IMR-90 (cell line): ENCODE measurements around the gene PPP2R5E. TPM values are rescaled to one million over a fixed set of nuclear protein-coding genes. Genes with fewer than 3 reads are reported as not detected.
A peak's percentile ranks its signal among the peaks of the same experiment; 100 is the strongest.

ENCODE experiments used
- ATAC-seq: fragments of 200-7000 bp; cut with Tn5 transposase; 2 replicates; pipeline ENCODE4 v1.9.1; 2020; ENCODE audit warnings: low read depth, mild to moderate bottlenecking, moderate library complexity
- BruUV-seq: library from RNA; stranded (reverse); fragments of 400-500 nt; replicated peaks from 2 replicates; lab custom pipeline; 2021; lab: Mats Ljungman, UMichigan
- CTCF ChIA-PET: fragments of 300-600 bp; formaldehyde crosslinking; extraction: SDS; loops from one replicate; lab custom pipeline; 2021; ENCODE audit warnings: antibody characterized with exemption; lab: Yijun Ruan, JAX
- POLR2A ChIA-PET: fragments of 300-600 bp; sonication (Branson Sonifier 250); formaldehyde crosslinking; loops from one replicate; lab custom pipeline; 2022; ENCODE audit warnings: antibody characterized with exemption; ENCODE audit not compliant: unreplicated experiment; lab: Charles Lee
- DNase-seq: peaks from one replicate; pipeline ENCODE4 v3.0.0; 2013
- H2AFZ ChIP-seq: replicated peaks from 2 replicates; pipeline ENCODE3; 2013; ENCODE audit warnings: low read length, mild to moderate bottlenecking; ENCODE audit not compliant: poor library complexity
- H2AK5ac ChIP-seq: 2 replicates; pipeline ENCODE4 v1.6.1; 2013; ENCODE audit warnings: low read depth, low read length, inconsistent platforms
- H2AK9ac ChIP-seq: replicated peaks from 2 replicates; pipeline ENCODE3; 2013; ENCODE audit warnings: mild to moderate bottlenecking, low read depth, low read length, moderate library complexity; ENCODE audit not compliant: poor library complexity
- H2BK120ac ChIP-seq: 2 replicates; pipeline ENCODE4 v1.6.1; 2013; ENCODE audit warnings: low read depth, low read length, inconsistent platforms
- H2BK15ac ChIP-seq: 3 replicates; pipeline ENCODE4 v1.6.1; 2013; ENCODE audit warnings: low read depth, low read length, inconsistent platforms
- H2BK20ac ChIP-seq: 2 replicates; pipeline ENCODE4 v1.6.1; 2013; ENCODE audit warnings: low read depth, mild to moderate bottlenecking, inconsistent platforms, low read length, moderate library complexity
- H2BK5ac ChIP-seq: 2 replicates; pipeline ENCODE4 v1.6.1; 2013; ENCODE audit warnings: mild to moderate bottlenecking, low read depth, low read length, inconsistent platforms; ENCODE audit not compliant: poor library complexity, severe bottlenecking
- H3K14ac ChIP-seq: replicated peaks from 2 replicates; pipeline ENCODE4 v1.6.1; 2013; ENCODE audit warnings: low read depth, low read length, inconsistent platforms
- H3K18ac ChIP-seq: 2 replicates; pipeline ENCODE4 v1.6.1; 2013; ENCODE audit warnings: low read depth, low read length, control low read depth
- H3K23ac ChIP-seq: 2 replicates; pipeline ENCODE4 v1.6.1; 2013; ENCODE audit warnings: low read depth, low read length, inconsistent platforms
- H3K27ac ChIP-seq: 2 replicates; pipeline ENCODE4 v1.5.1; 2013; ENCODE audit warnings: mild to moderate bottlenecking, control low read depth, low read length; ENCODE audit not compliant: insufficient read depth
- H3K27me3 ChIP-seq: 2 replicates; pipeline ENCODE4 v1.6.1; 2013; ENCODE audit warnings: low read length; ENCODE audit not compliant: control insufficient read depth, insufficient read depth
- H3K36me3 ChIP-seq: 2 replicates; pipeline ENCODE4 v1.6.1; 2013; ENCODE audit warnings: low read length, mixed read lengths; ENCODE audit not compliant: control insufficient read depth, insufficient read depth
- H3K4ac ChIP-seq: 2 replicates; pipeline ENCODE4 v1.6.1; 2013; ENCODE audit warnings: low read depth, low read length, inconsistent platforms
- H3K4me1 ChIP-seq: 2 replicates; pipeline ENCODE4 v1.6.1; 2013; ENCODE audit warnings: low read length, mixed read lengths; ENCODE audit not compliant: control insufficient read depth, insufficient read depth
- H3K4me2 ChIP-seq: 2 replicates; pipeline ENCODE4 v1.6.1; 2013; ENCODE audit warnings: low read depth, mild to moderate bottlenecking, control low read depth, low read length, moderate library complexity
- H3K4me3 ChIP-seq: 2 replicates; pipeline ENCODE4 v1.5.1; 2013; ENCODE audit warnings: low read depth, mild to moderate bottlenecking, control low read depth, low read length, moderate library complexity; ENCODE audit not compliant: insufficient read depth
- H3K56ac ChIP-seq: 2 replicates; pipeline ENCODE4 v1.6.1; 2013; ENCODE audit warnings: low read length, inconsistent platforms; ENCODE audit not compliant: insufficient read depth; ENCODE audit errors: extremely low read depth
- H3K79me1 ChIP-seq, 2 experiments: 2 replicates each; pipeline ENCODE4 v1.6.1; 2013; ENCODE audit warnings: low read length in 2 of 2, inconsistent platforms in 1 of 2, low read depth in 1 of 2
- H3K9ac ChIP-seq: 2 replicates; pipeline ENCODE4 v1.6.1; 2013; ENCODE audit warnings: low read depth, low read length, control low read depth
- H3K9me1 ChIP-seq: 2 replicates; pipeline ENCODE4 v1.6.1; 2013; ENCODE audit warnings: low read length, inconsistent platforms; ENCODE audit not compliant: insufficient read depth
- H3K9me3 ChIP-seq: 2 replicates; pipeline ENCODE4 v1.6.1; 2013; ENCODE audit warnings: low read length; ENCODE audit not compliant: control insufficient read depth, insufficient read depth
- H4K20me1 ChIP-seq: 2 replicates; pipeline ENCODE4 v1.6.1; 2013; ENCODE audit warnings: low read length, inconsistent platforms; ENCODE audit not compliant: insufficient read depth
- H4K5ac ChIP-seq: 2 replicates; pipeline ENCODE4 v1.6.1; 2013; ENCODE audit warnings: mild to moderate bottlenecking, low read depth, low read length, control low read depth
- H4K8ac ChIP-seq, 2 experiments: 2 replicates each; pipeline ENCODE4 v1.6.1; 2013; ENCODE audit warnings: low read depth in 2 of 2, low read length in 2 of 2, control low read depth in 1 of 2, inconsistent platforms in 1 of 2
- H4K91ac ChIP-seq: 2 replicates; pipeline ENCODE4 v1.6.1; 2013; ENCODE audit warnings: low read depth, low read length, inconsistent platforms; ENCODE audit not compliant: insufficient read depth
- CEBPB ChIP-seq: IDR thresholded peaks from 2 replicates; pipeline ENCODE4 v1.6.1; 2012; ENCODE audit warnings: low read depth, low read length, improper control_type of control experiment
- ELK1 ChIP-seq: fragments of 150-350 bp; IDR thresholded peaks from 2 replicates; pipeline ENCODE4 v1.6.1; 2016; ENCODE audit warnings: low read depth, mild to moderate bottlenecking, low read length, moderate library complexity, borderline replicate concordance
- MAZ ChIP-seq: IDR thresholded peaks from 2 replicates; pipeline ENCODE4 v1.6.1; 2012; ENCODE audit warnings: low read depth, mild to moderate bottlenecking, low read length, improper control_type of control experiment, moderate library complexity, borderline replicate concordance
- MXI1 ChIP-seq: IDR thresholded peaks from 2 replicates; pipeline ENCODE4 v1.6.1; 2012; ENCODE audit warnings: low read depth, mild to moderate bottlenecking, low read length, moderate library complexity, borderline replicate concordance
- RCOR1 ChIP-seq: IDR thresholded peaks from 2 replicates; pipeline ENCODE4 v1.6.1; 2012; ENCODE audit warnings: mild to moderate bottlenecking, low read length, improper control_type of control experiment; ENCODE audit not compliant: insufficient replicate concordance
- WGBS, 2 experiments: methylation state at CpG; one replicate each; pipeline versions ENCODE4 v1.1.5 to v1.1.7; 2013; ENCODE audit warnings: missing lambda C conversion rate in 2 of 2; ENCODE audit not compliant: insufficient read length in 1 of 2; ENCODE audit errors: extremely low coverage in 2 of 2; 5-methylcytosine and 5-hydroxymethylcytosine counted together
- dilution Hi-C: fragments of 300-500 bp; cut with HindIII; formaldehyde crosslinking; loops from one replicate; pipeline ENCODE4 v1.14.3; 2018; ENCODE audit warnings: low sequenced_read_pairs; ENCODE audit not compliant: unreplicated experiment
- in situ Hi-C: fragments of 300-500 bp; cut with MboI; formaldehyde crosslinking; loops from 3 replicates; pipeline ENCODE4 v1.14.3; 2019; ENCODE audit warnings: low sequenced_read_pairs, inconsistent platforms, mixed read lengths
- intact Hi-C: fragments of 100-400 bp; cut with micrococcal nuclease; formaldehyde crosslinking; loops from 2 replicates; pipeline ENCODE4 v1.10.0; 2022
- polyA plus RNA-seq, 3 experiments: library from polyadenylated mRNA; depleted of rRNA; stranded (reverse); fragments of >200 nt; gene quantifications; 2 replicates each; pipeline ENCODE4 v1.2.3, GENCODE V29; 2012; ENCODE audit warnings: low replicate concordance in 1 of 3
- total RNA-seq: library from RNA; depleted of rRNA; stranded (reverse); fragments of >200 nt; gene quantifications from 2 replicates; pipeline ENCODE4 v1.2.3, GENCODE V29; 2012
- TF ChIP-seq, protein P1 (sequence below): conservative IDR thresholded peaks from 2 replicates; pipeline ENCODE4 v1.5.1; 2012; ENCODE audit warnings: mild to moderate bottlenecking, low read depth, low read length, improper control_type of control experiment

Gene PPP2R5E
- total and polyA plus RNA-seq, 2 of the 4 experiments (the other 2 are of a cell fraction): 9.7 to 12.2 TPM

DNA sequence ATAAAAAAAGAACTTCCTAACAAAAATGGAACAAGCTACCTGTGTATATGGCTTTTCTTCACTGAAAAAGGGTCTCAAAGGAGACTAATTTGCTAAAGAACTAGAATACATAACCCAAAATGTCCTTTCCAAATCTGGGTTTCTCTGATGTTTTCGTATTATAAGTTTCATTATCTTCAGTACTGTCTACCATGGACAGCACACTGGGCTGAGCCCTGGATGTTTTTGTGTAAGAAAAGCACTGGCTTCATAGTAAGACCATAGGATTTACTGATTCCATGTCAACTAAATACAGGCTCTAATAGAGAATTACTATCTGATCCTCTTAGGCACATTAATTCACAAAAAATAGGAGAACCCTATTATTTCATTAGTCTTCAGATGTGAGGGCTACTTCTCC is 130.2 kb downstream of the PPP2R5E start:
- H3K23ac ChIP-seq: no peak overlapping the region
- H2BK20ac ChIP-seq: no peak overlapping the region
- DNase-seq (peak; percentile 6), ATAC-seq (peak; percentile 29; the same call in 1 of the 2 replicates)
- no peak overlapping the region for H3K18ac ChIP-seq
- H4K5ac ChIP-seq: no peak overlapping the region
- no peak overlapping the region for H3K9ac ChIP-seq
- H4K91ac ChIP-seq: no peak overlapping the region
- H2AK5ac ChIP-seq: no peak overlapping the region
- no peak overlapping the region for H2BK5ac ChIP-seq
- H3K9me1 ChIP-seq: no peaks in the 10 kb centered on the region
- no peaks in the 10 kb centered on the region for H3K9me3 ChIP-seq
- H4K20me1 ChIP-seq: no peaks in the 10 kb centered on the region; the same call in 1 of the 2 replicates
- no peak overlapping the region for H2BK15ac ChIP-seq
- H3K27ac ChIP-seq: no peak overlapping the region
- TF ChIP-seq RCOR1: no peak
- TF ChIP-seq, protein P1, sequence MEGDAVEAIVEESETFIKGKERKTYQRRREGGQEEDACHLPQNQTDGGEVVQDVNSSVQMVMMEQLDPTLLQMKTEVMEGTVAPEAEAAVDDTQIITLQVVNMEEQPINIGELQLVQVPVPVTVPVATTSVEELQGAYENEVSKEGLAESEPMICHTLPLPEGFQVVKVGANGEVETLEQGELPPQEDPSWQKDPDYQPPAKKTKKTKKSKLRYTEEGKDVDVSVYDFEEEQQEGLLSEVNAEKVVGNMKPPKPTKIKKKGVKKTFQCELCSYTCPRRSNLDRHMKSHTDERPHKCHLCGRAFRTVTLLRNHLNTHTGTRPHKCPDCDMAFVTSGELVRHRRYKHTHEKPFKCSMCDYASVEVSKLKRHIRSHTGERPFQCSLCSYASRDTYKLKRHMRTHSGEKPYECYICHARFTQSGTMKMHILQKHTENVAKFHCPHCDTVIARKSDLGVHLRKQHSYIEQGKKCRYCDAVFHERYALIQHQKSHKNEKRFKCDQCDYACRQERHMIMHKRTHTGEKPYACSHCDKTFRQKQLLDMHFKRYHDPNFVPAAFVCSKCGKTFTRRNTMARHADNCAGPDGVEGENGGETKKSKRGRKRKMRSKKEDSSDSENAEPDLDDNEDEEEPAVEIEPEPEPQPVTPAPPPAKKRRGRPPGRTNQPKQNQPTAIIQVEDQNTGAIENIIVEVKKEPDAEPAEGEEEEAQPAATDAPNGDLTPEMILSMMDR: no peak
- no peak for TF ChIP-seq CEBPB
- no peak for TF ChIP-seq ELK1
- no peak for TF ChIP-seq MAZ
- no peak for TF ChIP-seq MXI1
- H2BK120ac ChIP-seq: no peak overlapping the region
- no peaks in the 10 kb centered on the region for H3K27me3 ChIP-seq
- H3K14ac ChIP-seq: no peak overlapping the region
- H3K4ac ChIP-seq: no peak overlapping the region
- in situ Hi-C loops: no loop called here
- peaks cover 20 to 21% of the 10 kb centered on the region in 2 experiments for H3K79me1 ChIP-seq
- dilution Hi-C loops: no loop called here
- H4K8ac ChIP-seq: no peak overlapping the region
- H3K4me1 ChIP-seq: no peaks in the 10 kb centered on the region
- H3K36me3 ChIP-seq: peaks cover 13% of the 10 kb centered on the region
- POLR2A ChIA-PET: no interaction called here
- no peak overlapping the region for H2AFZ ChIP-seq
- CTCF ChIA-PET: no interaction called here
- no CpG with 5 or more reads among the region's 1 CpG for whole genome bisulfite sequencing, 2 experiments
- no peak overlapping the region for H2AK9ac ChIP-seq
- no peak overlapping the region for H3K4me2 ChIP-seq
- H3K56ac ChIP-seq: no peak overlapping the region
- intact Hi-C loops: no loop called here
- no TSS peak for BruUV-seq
- no peak overlapping the region for H3K4me3 ChIP-seq
